Stimulated activated CD4-positive, alpha-beta T cell treated with anti-CD3 and anti-CD28 coated beads, Interleukin-4, amount 100 ng/mL, for 4 hours (primary cell): ENCODE measurements around the gene SHISA6.
"Not testable (repeated sequence)": the region's sequence is repeated elsewhere in the genome, so short reads cannot be mapped to it uniquely, and the experiment has no call there.

Experiments used
- DNase-seq, 2 experiments: peaks; one replicate each; pipeline ENCODE4 v3.0.0-alpha.2; 2020

Gene SHISA6

DNA sequence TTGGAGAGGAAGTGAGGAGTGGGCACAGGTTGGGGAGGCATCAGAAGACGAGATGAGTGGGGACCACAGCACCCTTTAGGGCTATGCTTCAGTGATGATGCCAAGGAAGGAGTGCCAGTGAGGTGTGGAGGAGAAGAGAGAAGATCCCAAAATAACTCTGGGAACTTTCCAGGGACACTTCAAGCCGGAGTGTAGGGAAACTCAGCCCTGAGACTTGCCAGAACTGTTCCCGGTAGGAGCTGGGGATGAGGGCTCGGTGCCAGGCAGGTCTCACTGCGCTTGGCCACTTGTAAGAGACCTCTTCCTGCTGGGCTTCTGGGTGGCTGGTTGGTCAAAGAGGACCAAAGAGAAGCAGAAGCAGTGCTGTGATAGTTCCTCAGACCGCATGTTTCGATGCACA, 63.6 kb downstream of the SHISA6 start:
- no peak for DNase-seq

DNA sequence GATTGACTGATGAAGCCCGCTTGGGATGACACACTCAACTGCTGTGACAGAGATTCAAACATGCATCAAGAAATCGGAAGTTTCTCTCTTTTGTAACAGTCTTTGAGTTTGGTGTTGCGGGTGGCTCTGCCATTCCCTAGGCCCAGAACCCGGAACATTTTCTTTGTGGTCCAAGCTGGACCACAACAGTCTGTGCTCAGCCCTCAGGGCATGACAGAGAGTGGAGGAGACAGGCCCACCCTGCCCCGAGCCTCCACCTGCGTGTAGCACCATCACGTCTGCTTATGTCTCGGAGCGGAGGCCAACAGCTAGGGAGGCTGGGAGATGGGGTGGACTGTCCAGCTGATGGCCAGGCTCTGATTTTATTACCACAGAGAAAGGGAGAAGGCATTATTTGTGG, 64.5 kb downstream of the SHISA6 start:
- DNase-seq = no peak

DNA sequence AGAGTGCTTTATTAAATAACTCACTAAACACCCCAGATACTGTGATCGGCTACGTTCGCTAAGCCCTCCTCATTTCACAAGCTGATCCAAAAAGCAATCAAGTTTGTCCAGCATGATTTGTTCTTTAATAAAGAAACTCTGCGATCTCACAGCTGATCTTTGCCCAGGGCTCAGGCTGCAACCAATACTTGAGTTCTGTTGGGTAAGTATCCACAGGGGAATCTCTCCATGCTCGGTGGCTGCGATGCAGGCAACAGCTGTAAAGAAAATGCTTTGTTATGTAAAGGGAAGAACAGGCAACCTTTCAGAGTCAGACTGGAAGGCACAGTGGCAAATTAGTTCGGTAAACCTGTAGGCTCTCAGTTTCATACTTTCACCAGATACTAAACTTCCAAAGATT, 67.5 kb downstream of the SHISA6 start:
- DNase-seq = no peak

DNA sequence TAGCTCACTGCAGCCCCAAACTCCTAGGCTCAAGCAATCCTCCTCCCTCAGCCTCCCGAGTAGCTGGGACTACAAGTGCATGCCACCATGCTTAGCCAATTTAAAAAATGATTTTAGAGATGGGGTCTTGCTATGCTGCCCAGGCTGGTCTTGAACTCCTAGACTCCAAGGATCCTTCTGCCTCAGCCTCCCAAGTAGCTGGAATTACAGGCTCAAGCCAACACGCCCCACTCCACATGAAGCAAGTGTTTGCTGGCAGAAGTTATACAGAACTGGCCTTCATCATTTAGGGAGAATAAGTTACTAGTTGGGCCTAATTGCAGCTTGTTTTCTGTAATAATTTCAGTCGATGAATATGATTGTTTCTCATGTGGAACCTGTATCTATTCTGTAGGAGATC, 68.0 kb downstream of the SHISA6 start:
- no peak for DNase-seq

DNA sequence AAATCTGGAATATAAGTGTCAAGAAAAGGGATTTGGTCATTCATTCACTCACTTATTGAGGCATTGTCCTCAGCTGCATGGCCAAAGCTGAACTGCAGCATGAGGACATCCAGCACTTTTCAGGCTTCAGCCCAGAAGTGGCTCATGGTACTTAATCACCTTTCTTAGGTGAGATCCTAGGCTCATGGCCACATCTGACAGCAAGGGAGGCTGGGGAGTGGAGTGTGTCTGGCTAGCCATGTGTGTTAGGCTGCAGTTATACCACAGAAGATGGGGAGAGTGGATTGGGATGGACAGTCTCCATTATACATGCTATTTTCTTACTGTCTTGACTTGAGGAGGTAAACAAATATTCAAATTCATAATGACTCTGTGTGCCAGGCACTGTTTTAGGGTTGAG, 68.8 kb downstream of the SHISA6 start:
- DNase-seq = no peak

DNA sequence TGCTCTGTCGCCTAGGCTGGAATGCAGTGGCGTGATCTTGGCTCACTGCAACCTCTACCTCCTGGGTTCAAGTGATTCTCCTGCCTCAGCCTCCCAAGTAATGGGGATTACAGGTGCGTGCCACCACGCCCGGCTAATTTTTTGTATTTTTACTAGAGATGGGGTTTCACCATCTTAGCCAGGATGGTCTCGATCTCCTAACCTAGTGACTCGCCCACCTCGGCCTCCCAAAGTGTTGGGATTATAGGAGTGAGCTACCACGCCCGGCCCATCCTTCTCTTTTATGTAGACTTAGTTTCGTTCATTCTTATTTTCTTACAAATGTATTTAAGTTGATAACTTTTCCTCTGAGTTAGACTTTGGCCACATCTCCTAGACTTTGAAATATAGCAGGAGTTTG, 75.4 kb downstream of the SHISA6 start:
- DNase-seq = not testable (repeated sequence)

DNA sequence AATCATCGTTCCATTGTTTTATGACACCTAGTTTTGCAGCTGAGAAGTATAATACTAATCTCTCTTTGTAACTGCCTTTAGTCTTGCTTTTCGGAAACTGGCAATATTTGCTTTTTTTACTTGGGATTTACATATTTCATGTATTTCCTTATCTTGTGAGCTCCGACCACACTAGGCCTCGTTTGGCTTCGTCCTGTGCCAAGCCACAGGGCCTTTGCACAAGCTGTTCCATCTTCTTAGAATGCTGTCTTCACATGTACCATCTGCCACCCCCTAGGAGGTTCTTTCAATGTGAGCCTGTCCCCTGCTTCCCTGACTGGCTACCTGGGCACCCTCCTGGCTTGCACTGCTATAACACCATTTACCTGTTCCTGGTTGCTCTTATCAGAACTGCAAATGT, 77.2 kb downstream of the SHISA6 start:
- no peak for DNase-seq

DNA sequence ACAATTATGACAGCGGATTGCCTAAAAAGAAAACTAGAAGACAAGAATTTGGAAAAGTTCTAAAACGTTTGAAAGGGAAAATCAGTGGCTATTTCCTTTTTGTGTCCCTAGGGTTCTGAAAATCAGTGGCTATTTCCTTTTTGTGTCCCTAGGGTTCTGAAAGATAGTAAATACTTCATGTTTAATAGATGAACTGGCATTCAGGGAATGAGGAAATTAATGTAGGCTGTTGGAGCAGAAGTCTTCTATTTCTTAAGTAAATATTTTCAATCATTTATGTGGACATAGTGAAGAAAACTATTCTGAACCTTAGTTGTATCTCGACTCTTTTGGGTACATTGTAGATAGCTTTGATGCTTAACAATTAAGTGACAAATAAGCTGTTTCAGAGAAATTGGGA, 78.9 kb downstream of the SHISA6 start:
- DNase-seq = no peak

DNA sequence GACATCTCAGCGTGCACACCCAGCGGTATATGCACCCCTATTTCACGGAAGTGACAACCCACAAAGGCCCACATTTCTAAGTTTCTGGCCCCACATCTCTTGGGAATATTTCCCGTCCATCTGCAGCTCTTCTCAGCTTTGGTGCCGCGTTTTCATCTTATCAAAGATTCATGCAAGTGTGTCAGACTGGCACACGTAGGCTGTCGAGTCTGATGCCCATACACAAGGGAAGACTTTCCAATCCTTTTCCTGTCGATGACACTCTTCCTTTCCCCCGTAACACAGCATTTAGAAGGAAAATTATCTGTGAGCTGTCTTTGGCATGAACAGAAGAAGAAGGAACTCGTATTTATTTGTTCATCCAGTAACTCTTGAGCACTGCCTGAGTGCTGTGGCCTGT, 83.0 kb downstream of the SHISA6 start:
- no peak for DNase-seq

DNA sequence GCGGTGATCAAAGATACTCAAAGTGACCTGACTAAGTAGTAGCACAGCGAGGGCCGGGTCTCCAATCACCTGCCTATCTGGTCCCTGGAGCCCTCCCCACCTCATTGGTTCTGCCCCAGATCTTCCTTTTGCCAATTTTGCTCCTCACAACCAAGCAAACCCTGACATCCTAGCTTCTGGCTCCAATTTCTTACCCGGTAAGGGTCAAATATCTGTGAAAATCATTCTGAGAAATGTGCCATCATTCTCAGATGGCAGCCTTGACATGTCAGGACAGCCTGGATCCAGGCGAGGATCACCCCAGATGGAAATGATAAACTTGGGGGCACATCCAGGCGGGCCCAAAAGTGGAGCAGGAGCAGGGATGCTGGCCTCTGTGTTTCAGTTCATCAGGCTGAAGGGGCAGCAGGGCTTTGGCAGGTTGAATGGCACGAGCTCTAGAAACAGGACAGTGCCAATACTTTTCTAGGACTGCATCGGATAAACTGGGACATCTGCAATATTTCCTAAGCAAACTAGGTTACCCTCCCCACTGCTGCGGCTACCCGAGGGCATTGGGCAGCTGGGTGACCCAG, 83.9 kb downstream of the SHISA6 start:
- DNase-seq = no peak

DNA sequence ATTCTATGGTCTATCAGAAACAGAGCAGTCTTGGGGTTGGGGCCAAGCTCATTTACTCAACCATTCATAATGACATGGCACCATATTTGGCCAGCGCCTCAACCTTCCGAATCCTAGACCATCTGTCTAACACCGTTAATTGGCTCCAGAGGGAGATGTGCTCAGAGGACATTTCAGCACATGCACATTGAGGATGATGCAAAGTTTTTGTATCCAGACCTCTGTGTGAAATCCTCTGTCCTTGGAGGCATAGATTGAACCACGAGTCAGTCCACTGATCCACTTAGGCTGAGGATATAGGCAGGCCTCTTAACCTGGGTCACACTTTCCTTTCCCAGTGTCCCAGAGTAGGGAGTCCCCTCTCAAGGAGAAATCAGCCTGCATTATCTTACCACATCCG, 85.5 kb downstream of the SHISA6 start:
- no peak for DNase-seq

DNA sequence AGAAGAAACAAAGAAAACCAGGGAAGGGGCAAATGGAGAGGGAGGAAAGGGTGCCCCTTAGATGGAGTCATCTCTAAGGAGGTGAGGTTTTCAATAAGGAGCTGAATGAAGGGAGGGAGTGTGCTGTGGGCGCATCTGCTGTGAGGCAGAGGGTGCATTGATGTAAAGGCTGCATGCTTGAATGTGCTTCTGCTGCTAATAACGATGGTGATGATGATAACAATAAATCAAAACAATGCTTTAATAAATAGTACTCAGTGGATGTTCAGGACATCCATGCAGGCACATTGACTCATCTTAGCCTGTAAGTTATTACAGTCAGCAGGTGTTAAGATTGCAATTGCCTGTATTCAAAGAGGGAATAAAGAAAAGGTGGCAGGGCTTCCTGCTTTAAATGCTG, 87.8 kb downstream of the SHISA6 start:
- DNase-seq = no peak

DNA sequence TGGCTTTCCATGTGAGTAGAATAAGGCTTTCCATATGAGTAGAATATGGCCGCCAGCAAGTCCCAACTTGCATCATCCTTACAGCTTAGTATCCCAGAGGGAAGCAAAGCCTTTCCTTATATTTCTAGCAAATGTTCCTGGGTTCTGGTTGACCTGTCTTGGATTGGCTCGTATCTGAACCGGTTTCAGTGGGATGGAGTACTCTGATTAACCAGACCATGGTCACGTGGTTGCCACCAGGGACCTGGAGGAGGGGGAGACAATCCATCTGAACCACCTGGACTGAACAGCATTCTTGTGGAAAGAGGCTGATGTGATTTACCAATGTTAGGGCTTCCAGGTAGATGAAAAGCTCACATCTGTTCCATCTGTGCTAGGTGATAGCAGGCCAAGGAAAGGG, 89.0 kb downstream of the SHISA6 start:
- no peak for DNase-seq

DNA sequence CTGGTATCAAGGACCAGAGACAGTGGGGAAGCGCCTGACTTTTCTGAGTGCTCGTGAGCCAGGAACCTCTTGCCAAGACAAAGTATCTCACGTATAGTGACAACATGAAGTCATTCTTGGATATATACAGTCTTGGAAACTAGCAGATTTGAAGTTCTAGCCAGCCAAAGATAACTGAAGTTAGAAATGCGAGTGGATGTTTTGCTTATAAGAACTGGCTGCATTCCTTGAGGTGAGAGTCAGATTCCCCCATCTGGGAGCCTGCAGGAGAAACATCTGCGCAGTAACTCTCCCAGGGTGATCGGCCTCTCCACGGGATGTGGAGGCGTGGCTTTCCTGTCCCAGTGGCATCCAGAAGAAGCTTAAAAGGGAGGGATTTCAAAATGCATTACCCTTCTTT, 89.8 kb downstream of the SHISA6 start:
- DNase-seq = no peak

DNA sequence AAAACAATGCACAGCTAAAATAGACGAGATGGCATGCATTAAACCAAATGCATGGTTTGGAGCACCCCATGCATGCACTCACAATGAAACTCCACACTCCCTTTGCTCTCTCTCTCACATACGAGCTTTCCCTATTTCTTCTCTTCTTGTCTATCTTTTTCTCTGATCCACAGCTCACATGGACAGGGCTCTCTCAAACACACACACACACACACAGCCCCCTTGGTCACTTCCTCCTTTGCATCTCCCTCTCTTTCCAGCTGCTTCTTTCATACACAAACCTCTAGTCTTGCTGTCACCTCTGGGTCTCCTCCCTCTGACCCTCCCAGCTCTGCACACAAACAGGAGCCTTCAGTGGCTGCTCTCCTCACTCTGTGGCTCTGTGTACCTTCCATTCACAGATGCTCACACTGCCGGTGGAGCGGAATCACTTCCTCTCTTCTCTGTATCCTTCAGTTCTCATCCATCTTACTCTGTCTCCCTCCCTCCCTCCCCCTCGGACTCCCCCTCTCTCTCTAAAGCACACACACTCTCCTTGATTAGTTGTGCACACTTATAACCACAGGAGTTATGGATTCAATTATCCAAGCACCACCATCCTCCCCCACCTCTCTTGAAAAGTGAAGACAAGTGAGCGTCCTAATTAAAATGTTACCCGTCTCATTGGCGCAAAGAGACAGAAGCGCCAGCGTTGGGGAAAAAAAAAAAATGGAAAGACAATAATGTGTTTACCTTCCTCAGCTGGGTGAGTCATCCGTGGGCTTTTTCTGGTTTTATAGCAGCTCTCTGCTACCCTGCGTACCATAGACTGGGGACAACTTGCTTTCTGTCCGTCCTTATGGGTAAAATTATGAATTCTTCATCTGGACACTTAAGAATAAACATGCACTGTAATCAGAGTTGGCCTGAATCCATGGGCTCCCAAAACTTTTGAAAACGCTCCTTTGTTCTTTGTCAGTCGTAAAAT, 90.8 kb downstream of the SHISA6 start:
- DNase-seq = no peak

DNA sequence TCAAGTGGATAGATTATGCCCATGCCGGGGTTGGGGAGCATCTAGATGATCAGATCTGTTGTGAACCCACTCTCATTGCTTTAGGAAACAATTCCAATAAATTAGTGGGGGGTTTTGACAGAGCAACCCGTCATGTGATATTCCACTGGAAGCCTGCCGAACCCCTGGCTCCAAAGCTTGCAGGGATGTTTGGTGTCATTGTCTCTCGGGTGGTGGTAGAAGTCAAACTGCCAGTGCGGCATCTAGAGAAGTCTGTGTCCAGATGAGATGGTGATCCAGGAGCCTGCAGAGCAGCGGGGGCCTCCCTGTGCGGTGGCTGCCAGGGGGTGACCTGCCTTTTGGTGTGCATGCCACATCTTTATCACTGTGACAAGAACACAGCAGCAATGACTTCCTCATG, 91.7 kb downstream of the SHISA6 start:
- no peak for DNase-seq

DNA sequence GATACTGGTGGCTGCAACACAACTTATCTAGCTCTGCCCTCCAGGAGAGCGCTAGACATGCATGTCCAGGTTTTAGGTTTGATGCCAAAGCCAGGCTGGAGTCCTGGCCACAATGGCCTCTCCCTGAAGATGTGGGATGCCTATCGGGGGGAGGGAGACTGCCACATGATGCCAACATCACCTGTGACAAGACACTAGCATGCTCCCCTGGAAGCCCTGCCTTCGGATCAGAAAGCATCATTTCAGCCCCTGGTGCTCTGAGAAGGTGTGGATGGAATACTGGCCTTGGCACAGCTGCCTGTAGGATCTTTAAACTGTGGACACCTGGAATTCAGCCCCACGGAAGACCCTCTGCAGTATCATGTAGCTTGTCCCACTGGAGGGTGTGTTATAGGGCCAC, 93.5 kb downstream of the SHISA6 start:
- DNase-seq = no peak

DNA sequence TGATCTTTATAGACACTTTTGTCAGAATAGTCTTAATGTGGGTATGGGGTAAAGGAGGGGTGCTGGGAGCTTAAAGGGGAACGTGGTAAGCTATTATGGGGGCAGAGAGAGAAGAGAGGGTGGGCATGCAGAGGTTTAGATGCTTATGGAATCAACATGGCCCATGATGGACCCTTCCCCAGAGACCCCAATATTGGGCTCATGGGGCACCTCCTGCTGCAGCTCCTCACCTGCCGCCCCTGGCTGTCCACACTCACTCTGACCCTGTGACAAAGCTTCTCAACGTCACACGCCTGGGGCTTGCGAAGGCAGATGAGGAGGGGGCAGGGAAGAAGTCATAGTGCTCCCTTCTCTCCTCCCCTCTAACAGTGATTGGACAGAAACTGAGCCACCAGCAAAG, 95.3 kb downstream of the SHISA6 start:
- DNase-seq = no peak

DNA sequence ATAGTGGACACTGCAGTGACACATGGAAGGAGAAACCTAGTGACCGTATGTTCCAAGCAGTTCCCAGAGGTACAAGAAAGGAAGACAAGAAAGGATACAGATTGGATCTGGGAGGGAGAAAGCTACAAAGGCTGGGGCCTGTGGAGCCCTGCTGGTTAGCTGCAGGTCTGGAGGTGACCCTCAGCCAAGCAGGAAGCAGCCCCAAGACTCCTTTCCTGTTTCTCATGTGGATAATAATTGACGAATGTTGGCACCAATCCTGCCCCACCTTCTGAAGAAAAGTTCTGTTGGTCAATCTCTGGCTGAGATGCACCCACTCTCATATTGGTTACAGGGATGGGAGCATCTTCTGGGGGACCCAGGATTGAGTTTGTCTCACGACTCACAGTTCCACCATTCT, 99.8 kb downstream of the SHISA6 start:
- no peak for DNase-seq

DNA sequence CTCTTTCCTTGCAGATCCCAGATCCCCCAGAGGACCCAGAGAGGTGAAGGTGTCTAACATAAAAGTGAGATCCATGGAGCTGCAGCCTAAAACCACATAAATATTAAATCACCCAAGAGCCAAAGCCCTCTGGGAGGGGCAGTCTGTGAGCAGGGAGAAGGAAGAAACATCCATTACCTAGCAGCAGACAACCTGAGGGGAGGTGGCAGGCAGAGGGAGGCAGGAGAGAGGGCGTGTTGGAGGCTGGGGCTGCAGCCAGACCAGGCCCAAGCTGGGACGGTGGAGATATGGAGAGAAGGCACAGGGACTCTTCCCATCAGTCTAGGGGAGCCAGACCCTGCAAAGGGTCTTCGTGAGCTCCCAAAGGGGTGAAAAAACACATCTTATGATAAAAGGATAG, 101.1 kb downstream of the SHISA6 start:
- DNase-seq = no peak

DNA sequence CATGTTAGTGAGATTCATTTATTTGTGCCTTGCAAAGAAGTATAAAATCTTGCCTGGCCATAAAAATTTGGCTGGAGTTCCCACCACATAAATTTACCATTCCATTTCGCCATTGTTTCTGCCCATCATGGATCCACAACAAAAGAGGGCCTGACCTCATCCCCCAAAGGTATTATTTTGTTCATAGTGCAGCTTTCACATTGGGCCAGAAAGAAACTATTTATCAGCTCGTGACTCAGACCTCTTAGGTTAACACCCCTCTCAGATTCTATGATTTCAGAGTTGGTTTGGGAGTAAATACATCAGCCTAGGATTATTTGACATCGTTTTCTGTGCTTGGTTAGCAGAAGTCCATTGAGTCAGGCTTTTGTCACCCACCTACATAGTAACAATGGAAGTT, 108.1 kb downstream of the SHISA6 start:
- DNase-seq = no peak

DNA sequence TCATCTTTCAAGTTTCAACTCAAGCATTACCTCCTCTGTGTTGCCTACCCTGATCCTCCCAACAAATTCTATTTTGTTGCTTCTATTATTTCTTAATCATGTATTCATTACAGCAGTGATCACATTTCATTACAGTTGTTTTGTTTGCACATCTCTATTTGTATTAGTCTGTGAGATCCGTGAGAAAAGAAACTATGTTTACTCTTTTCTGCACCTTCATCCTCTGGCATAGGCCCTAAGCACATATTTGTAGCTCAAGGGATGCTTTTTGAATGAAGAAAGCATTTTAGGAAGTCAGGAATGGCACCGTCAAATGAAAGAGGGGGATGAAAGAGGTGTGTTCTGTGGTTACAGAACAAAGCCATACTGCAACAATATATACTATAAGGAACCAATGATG, 110.5 kb downstream of the SHISA6 start:
- no peak for DNase-seq

DNA sequence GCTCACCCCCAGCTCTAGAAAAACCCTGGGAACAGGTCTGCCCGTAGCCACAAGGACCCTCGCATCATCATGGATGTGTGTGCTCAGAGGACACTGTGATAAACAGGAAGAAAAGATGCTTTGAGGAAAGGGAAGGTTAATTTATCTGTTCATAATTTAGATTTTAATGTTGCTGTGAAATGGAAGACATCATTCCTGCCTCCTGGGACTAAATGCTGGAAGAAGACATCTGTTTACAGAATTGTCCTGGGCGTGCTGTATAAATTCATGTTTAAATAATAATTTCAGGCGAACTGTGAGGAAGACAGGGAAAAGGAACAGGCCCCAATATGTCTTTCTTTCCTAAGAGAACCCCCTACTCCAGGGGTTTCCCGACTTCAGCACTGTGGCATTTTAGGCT, 112.6 kb downstream of the SHISA6 start:
- no peak for DNase-seq

DNA sequence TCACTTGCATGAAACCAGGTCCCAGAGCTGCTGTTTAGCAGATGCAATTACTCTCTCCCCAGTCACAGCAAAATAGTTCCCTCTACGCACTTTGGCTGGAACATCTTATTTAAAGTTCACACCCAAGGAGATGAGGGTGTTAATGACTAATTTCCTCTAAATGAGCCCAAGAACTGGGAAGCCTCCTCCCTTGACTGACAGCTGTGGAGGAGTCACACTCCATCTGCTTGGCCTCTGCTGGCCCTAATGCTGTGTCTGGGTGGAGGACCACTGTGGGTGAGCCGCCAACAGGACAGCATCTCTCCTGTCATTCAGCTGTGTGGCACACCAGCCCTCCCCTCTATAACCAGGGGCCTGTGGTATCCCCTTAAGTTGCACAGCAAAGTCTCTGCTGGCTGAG, 115.4 kb downstream of the SHISA6 start:
- DNase-seq = no peak
